Adipocyte (in vitro differentiated cells): ENCODE results near the gene ADAMTS7.
"Not testable (repeated sequence)": the region's sequence is repeated elsewhere in the genome, so short reads cannot be mapped to it uniquely, and the experiment has no call there.

Source experiments
- DNase-seq: peaks from one replicate; pipeline ENCODE4 v3.0.0-alpha.2; 2015; ENCODE audit warnings: low read depth
- H3K27me3 ChIP-seq: replicated peaks from 2 replicates; pipeline ENCODE4 v1.7.0; 2013; ENCODE audit warnings: mild to moderate bottlenecking, low read length, moderate library complexity; ENCODE audit not compliant: control insufficient read depth, insufficient read depth
- H3K36me3 ChIP-seq: 2 replicates; pipeline ENCODE4 v1.7.0; 2013; ENCODE audit warnings: low read length, mild to moderate bottlenecking, moderate library complexity; ENCODE audit not compliant: control insufficient read depth, insufficient read depth, severe bottlenecking
- H3K4me1 ChIP-seq: 2 replicates; pipeline ENCODE4 v1.7.0; 2013; ENCODE audit warnings: mild to moderate bottlenecking, low read length, moderate library complexity; ENCODE audit not compliant: control insufficient read depth, insufficient read depth
- H3K4me3 ChIP-seq: 2 replicates; pipeline ENCODE4 v1.7.0; 2013; ENCODE audit warnings: mild to moderate bottlenecking, low read length, moderate library complexity
- H3K9ac ChIP-seq: 2 replicates; pipeline ENCODE4 v1.7.0; 2013; ENCODE audit warnings: mild to moderate bottlenecking, low read length, moderate library complexity
- H3K9me3 ChIP-seq: 2 replicates; pipeline ENCODE4 v1.7.0; 2013; ENCODE audit warnings: mild to moderate bottlenecking, low read length, moderate library complexity; ENCODE audit not compliant: control insufficient read depth

Gene ADAMTS7, protein sequence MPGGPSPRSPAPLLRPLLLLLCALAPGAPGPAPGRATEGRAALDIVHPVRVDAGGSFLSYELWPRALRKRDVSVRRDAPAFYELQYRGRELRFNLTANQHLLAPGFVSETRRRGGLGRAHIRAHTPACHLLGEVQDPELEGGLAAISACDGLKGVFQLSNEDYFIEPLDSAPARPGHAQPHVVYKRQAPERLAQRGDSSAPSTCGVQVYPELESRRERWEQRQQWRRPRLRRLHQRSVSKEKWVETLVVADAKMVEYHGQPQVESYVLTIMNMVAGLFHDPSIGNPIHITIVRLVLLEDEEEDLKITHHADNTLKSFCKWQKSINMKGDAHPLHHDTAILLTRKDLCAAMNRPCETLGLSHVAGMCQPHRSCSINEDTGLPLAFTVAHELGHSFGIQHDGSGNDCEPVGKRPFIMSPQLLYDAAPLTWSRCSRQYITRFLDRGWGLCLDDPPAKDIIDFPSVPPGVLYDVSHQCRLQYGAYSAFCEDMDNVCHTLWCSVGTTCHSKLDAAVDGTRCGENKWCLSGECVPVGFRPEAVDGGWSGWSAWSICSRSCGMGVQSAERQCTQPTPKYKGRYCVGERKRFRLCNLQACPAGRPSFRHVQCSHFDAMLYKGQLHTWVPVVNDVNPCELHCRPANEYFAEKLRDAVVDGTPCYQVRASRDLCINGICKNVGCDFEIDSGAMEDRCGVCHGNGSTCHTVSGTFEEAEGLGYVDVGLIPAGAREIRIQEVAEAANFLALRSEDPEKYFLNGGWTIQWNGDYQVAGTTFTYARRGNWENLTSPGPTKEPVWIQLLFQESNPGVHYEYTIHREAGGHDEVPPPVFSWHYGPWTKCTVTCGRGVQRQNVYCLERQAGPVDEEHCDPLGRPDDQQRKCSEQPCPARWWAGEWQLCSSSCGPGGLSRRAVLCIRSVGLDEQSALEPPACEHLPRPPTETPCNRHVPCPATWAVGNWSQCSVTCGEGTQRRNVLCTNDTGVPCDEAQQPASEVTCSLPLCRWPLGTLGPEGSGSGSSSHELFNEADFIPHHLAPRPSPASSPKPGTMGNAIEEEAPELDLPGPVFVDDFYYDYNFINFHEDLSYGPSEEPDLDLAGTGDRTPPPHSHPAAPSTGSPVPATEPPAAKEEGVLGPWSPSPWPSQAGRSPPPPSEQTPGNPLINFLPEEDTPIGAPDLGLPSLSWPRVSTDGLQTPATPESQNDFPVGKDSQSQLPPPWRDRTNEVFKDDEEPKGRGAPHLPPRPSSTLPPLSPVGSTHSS (N-terminal part only)

DNA sequence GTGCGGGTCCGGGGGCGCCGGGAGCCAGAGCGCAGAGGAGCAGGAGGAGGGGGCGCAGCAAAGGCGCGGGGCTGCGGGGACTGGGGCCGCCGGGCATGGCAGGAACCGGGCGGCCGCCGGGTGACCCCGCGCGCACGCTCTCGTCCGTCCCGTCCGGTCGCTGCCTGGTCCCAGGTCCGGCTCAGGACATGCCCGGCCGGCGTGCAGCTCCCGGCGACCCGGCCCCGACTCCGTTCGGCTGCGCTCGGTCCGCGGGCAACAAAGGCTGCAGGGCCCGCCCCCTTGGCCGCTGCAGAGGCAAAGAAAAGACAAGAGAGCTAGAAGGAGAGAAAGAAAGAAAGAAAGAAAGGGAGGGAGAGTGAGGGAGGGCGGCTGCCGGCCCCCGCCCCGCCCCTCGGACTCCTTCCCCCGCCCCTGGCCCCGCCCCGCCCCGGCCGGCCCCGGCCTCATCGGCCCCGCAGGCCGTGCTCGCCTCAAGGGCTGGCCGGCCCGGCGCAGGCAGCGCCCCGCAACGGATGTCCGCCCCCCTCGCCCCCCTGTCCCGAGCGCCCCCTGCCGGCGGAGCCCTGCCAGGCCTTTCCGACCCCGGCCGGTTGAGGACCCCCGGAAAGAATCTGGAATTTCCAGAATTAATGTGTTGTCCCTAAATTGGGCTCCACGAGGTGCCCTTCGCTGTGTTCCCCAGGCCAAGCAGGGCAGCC, at the start of gene ADAMTS7:
ADAMTS7 (minus strand) TSS at position 341 of the 701 bp plus-strand sequence; CDS start at position 97, 244 bp downstream.
- Histone ChIP-seq H3K36me3 (no peaks in the 10 kb centered on the region), H3K9ac (peak within 1 kb of the TSS; percentile 94), H3K27me3 (no peaks in the 10 kb centered on the region), H3K4me1 (peaks cover 27% of the 10 kb centered on the region), H3K9me3 (no peaks in the 10 kb centered on the region), H3K4me3 (peak within 1 kb of the TSS; percentile 91)
- peak; percentile 94 for DNase-seq

DNA sequence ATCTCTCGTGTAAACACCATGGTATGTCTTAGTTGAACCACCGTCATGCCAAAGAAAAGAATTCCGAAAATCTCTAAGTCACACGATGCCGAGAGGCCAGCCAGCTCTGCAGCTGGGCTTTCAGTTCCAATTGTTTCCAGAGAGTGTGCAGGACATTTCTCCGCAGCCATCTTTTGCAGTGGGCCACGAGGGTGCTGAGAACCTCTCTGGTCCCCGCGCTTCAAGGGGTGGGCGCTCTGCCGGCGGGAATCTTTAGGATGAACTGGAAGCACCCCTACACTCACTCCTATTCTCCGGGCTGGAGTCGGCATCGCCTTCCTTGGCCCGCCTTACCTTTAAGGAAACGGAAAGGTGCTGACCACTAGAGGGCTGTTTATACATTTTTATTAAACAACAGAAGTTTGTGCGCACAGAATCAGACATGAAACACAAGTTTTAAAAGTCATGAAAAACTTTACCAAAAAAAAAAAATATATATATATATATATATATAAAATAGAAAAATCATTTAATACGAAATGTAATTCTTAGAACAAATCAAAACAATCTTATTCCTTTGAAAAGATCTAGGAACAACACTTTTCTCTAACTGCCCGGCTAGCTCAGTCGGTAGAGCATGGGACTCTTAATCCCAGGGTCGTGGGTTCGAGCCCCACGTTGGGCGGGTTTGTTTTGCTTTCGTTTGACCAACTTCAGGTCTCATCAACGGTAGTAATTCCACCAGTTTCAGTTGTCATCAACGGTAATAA, 48.9 kb upstream of the ADAMTS7 start:
- Histone ChIP-seq H3K9ac (peak overlapping the region; percentile 90), H3K27me3 (no peaks in the 10 kb centered on the region), H3K4me3 (peak overlapping the region; percentile 84), H3K9me3 (no peaks in the 10 kb centered on the region), H3K4me1 (peaks cover 10% of the 10 kb centered on the region), H3K36me3 (no peaks in the 10 kb centered on the region)
- peak; percentile 91 for DNase-seq

DNA sequence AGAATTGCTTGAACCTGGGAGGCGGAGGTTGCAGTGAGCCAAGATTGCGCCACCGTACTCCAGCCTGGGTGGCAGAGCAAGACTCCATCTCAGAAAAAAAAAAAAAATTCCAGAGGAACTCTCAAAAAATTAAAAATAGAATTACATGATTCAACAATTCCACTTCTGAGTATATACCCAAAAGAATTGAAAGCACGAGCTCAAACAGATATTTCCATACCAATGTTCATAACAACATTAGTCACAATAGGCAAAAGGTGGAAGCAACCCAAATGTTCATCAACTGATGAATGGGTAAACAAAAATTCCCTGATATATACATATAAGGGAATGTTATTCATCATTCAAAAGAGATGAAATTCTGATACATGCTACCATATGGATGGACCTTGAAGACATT, 44.5 kb upstream of the ADAMTS7 start:
- peak; percentile 85 for DNase-seq
- Histone ChIP-seq H3K4me1 (peaks cover 14% of the 10 kb centered on the region), H3K27me3 (no peaks in the 10 kb centered on the region), H3K9ac (no peak overlapping the region), H3K36me3 (no peaks in the 10 kb centered on the region), H3K9me3 (no peaks in the 10 kb centered on the region), H3K4me3 (no peak overlapping the region)

DNA sequence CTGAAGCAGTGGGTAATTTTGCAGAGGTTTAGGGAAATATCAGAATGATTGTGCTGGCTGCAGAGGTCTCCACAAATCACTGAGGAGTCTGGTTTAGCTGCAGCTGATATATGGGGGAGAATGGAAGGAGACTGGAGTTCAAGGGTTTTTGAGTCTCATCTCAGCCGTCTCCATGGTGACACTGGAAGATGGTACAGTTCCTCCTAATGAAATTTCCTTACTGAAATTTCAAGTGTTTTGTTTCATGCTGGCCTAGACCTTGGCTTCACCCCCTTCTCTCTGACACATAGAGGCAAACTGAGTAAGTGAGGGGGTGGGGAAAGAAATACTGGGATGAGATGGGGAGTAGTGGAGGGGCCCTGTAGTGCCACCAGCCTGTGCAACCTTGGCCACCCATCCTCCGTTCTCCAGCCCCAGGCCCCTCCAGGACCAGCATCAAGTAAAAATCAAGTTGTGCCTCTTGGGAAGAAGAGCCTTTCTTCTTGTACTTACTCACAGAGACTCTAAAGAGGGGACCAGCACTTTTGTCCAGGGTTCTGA, 43.6 kb upstream of the ADAMTS7 start:
- Histone ChIP-seq H3K4me3 (no peak overlapping the region), H3K36me3 (no peaks in the 10 kb centered on the region), H3K9me3 (no peaks in the 10 kb centered on the region), H3K9ac (peak overlapping the region; percentile 42), H3K27me3 (no peaks in the 10 kb centered on the region), H3K4me1 (peaks cover 14% of the 10 kb centered on the region)
- no peak for DNase-seq

DNA sequence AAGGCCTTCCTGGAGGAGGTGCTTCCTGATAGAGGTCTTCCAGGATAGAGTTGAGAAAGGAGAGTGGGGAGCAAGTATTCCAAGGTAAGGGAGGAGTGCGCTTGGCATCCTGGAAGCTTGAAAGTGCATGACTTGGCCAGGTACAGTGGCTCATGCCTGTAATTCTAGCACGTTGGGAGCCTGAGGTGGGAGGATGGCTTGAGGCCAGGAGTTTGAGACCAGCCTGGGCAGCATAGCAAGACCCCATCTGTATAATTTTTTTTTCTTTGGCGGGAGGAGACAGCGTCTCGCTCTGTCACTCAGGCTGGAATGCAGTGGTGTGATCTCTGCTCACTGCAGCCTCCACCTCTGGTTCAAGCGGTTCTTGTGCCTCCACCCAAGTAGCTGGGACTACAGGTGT, 42.2 kb upstream of the ADAMTS7 start:
- Histone ChIP-seq H3K27me3 (no peaks in the 10 kb centered on the region), H3K4me1 (peaks cover 7% of the 10 kb centered on the region), H3K36me3 (no peaks in the 10 kb centered on the region), H3K9me3 (no peaks in the 10 kb centered on the region), H3K4me3 (no peak overlapping the region), H3K9ac (no peak overlapping the region)
- DNase-seq, result no peak

DNA sequence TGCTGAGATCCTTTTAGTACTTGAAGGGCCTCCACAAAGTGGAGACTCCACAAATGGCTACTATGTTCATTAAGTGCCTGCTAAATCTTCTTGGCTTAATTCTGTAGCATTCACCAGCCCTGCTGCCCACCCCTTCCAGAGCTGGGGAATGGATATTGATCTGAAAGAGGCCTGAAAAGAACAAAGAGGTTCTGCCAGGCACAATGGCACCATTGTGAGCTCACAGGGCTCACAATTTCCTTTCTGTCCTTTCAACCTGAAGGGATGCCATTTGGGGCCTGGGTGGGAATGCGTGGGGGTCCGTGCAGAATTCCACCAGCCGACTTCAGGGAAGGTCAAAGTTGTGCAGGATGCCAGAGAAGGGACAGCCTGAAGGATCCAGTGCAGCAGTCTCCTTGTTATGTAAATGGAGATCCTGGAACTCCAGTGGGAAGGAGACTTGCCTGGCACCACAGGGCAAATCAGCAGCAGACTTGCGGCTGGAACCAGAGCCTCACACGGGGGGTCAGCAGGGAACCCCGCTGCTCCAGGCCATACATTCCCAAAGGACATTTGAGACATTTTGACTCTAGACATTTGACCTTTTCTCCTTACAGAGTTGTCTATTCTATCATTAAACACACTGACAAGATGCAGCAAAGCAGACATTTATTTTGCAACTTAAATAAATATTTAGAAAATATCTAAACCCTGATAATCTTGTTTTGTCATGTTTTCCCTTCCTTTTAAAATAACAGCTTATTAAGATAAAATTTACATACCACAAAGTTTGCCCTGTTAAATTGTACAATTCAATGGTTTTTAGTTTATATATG, 39.9 kb upstream of the ADAMTS7 start:
- Histone ChIP-seq H3K9me3 (no peaks in the 10 kb centered on the region), H3K36me3 (no peaks in the 10 kb centered on the region), H3K4me1 (peaks cover 7% of the 10 kb centered on the region), H3K9ac (no peak overlapping the region), H3K27me3 (no peaks in the 10 kb centered on the region), H3K4me3 (no peak overlapping the region)
- DNase-seq, result no peak

DNA sequence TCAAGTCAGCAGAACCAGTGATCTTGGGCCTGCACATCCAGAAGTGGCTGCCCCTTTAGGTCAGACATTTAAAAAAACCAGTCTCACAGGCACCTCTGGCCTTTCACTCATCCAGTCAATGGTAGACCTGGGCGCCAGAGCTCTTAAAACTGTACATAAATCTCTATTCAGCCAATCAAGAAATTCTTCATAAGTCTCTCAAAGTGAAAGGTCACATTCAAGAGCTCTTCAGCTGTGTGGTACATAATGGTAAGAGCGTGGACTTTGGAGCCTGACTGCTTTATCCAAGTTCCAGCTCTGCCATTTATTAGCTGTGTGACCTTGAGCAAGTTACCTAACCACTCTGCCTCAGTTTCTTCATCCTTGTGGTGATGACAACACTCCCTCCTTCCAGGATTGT, 39.1 kb upstream of the ADAMTS7 start:
- no peak overlapping the region for H3K4me3 ChIP-seq
- no peak for DNase-seq
- H3K36me3 ChIP-seq, result no peaks in the 10 kb centered on the region
- peaks cover 6% of the 10 kb centered on the region for H3K4me1 ChIP-seq
- no peaks in the 10 kb centered on the region for H3K27me3 ChIP-seq
- H3K9me3 ChIP-seq, result no peaks in the 10 kb centered on the region
- H3K9ac ChIP-seq, result no peak overlapping the region

DNA sequence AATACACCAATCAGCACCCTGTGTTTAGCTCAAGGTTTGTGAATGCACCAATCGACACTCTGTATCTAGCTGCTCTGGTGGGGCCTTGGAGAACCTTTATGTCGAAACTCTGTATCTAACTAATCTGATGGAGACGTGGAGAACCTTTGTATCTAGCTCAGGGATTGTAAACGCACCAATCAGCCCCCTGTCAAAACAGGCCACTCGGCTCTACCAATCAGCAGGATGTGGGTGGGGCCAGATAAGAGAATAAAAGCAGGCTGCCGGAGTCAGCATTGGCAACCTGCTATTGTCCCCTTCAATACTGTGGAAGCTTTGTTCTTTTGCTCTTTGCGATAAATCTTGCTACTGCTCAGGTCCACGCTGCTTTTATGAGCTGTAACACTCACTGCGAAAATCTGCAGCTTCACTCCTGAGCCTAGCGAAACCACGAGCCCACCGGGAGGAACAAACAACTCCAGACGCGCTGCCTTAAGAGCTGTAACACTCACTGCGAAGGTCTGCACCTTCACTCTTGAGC, 36.2 kb upstream of the ADAMTS7 start:
- not testable (repeated sequence) for H3K36me3 ChIP-seq, H3K4me3 ChIP-seq, H3K27me3 ChIP-seq, H3K9me3 ChIP-seq, H3K9ac ChIP-seq, DNase-seq, H3K4me1 ChIP-seq

DNA sequence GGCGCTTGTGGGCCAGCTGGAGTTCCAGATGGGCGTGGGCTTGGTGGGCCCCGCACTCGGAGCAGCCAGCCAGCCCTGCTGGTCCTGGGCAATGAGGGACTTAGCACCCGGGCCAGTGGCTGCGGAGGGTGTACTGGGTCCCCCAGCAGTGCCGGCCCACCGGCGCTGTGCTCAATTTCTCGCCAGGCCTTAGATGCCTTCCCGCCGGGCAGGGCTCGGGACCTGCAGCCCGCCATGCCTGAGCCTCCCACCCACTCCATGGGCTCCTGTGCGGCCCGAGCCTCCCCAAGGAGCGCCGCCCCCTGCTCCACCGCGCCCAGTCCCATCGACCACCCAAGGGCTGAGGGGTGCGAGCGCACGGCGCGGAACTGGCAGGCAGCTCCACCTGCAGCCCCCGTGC, 35.6 kb upstream of the ADAMTS7 start:
- H3K9me3 ChIP-seq, H3K27me3 ChIP-seq, DNase-seq, H3K4me1 ChIP-seq, H3K4me3 ChIP-seq, H3K9ac ChIP-seq, H3K36me3 ChIP-seq: not testable (repeated sequence)
